AG04450 (cell line): ENCODE measurements around the gene NFIA. TPM values are rescaled to one million over a fixed set of nuclear protein-coding genes. Genes with fewer than 3 reads are reported as not detected.

Experiments used
- CTCF ChIA-PET: fragments of 300-600, 350-600 bp; formaldehyde crosslinking; extraction: SDS; loops from one replicate; lab custom pipeline; 2022; ENCODE audit warnings: antibody characterized with exemption, inconsistent platforms; lab: Charles Lee
- POLR2A ChIA-PET: fragments of 350-600 bp; formaldehyde crosslinking; extraction: SDS; loops from one replicate; lab custom pipeline; 2021; ENCODE audit warnings: antibody characterized with exemption, inconsistent platforms; lab: Yijun Ruan, JAX
- DNase-seq: peaks from one replicate; pipeline ENCODE4 v3.0.0-alpha.2; 2011; ENCODE audit warnings: low read depth, low spot score
- H3K27ac ChIP-seq: one replicate; pipeline ENCODE4 v1.5.1; 2012; ENCODE audit warnings: low read depth, low read length, control low read depth
- H3K27me3 ChIP-seq: one replicate; pipeline ENCODE4 v1.6.0; 2012; ENCODE audit warnings: low read length; ENCODE audit not compliant: control insufficient read depth, insufficient read depth
- H3K4me3 ChIP-seq: 2 replicates; pipeline ENCODE4 v1.5.1; 2011; ENCODE audit warnings: mild to moderate bottlenecking, low read depth, low read length, control low read depth
- H3K9me3 ChIP-seq: 2 replicates; pipeline ENCODE4 v1.5.1; 2012; ENCODE audit warnings: low read length; ENCODE audit not compliant: control insufficient read depth, insufficient read depth
- polyA plus RNA-seq: library from polyadenylated mRNA; depleted of rRNA; stranded (reverse); fragments of >200 nt; gene quantifications from 2 replicates; pipeline ENCODE4 v1.2.3, GENCODE V29; 2011
- TF ChIP-seq, protein P1 (sequence below): IDR thresholded peaks from 2 replicates; pipeline ENCODE4 v1.5.1; 2011; ENCODE audit warnings: low read depth, low read length, control low read depth, inconsistent platforms

The NFIA gene
- polyA plus RNA-seq, 1 experiment: 3.9 TPM

DNA sequence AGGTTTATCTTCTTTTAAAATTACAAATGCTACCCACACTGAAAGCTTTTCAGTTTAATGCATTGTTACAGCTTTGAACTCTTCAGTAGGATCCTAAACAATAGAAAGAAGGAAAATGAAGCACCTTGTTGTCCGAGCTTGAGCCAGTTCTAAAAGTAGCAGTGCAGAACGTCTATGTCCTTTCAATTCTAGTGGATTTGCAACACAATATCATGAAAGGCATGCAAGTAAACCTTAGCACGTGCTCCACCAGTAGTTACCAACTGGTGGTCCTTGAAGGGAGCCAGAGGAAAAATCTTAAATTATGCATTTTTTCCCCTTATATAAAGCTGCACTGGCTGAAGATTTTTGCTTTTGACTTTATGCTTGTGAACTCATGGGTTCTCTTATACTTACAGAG lies 208.2 kb downstream of the NFIA start:
- H3K27me3 ChIP-seq: peaks cover 9% of the 10 kb centered on the region
- TF ChIP-seq, protein P1, sequence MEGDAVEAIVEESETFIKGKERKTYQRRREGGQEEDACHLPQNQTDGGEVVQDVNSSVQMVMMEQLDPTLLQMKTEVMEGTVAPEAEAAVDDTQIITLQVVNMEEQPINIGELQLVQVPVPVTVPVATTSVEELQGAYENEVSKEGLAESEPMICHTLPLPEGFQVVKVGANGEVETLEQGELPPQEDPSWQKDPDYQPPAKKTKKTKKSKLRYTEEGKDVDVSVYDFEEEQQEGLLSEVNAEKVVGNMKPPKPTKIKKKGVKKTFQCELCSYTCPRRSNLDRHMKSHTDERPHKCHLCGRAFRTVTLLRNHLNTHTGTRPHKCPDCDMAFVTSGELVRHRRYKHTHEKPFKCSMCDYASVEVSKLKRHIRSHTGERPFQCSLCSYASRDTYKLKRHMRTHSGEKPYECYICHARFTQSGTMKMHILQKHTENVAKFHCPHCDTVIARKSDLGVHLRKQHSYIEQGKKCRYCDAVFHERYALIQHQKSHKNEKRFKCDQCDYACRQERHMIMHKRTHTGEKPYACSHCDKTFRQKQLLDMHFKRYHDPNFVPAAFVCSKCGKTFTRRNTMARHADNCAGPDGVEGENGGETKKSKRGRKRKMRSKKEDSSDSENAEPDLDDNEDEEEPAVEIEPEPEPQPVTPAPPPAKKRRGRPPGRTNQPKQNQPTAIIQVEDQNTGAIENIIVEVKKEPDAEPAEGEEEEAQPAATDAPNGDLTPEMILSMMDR: no peak
- ChIA-PET CTCF (no interaction called here), POLR2A (no interaction called here)
- no peak overlapping the region for H3K4me3 ChIP-seq
- no peak for DNase-seq
- H3K27ac ChIP-seq: no peak overlapping the region
- H3K9me3 ChIP-seq: no peaks in the 10 kb centered on the region

DNA sequence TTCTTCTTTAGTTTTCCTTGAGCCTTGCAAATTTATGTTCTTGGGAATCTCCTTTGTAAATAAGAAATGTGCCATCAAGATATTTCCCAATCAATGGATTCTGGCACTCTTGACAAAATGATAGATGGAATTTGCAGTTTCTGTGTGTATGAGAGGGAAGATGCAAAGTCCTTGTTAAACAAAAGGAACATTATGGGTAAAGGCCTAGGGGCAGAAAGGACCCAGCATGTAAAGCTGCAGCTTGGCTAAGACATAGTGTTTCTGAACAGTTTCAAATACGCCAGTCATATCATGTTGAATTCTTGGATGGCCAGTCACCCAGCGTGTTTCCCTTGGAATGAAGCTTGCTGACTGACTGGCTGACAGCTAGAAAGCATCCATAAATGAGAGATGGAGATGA lies 210.8 kb downstream of the NFIA start:
- Histone ChIP-seq H3K27ac (no peak overlapping the region), H3K27me3 (peaks cover 9% of the 10 kb centered on the region), H3K4me3 (no peak overlapping the region), H3K9me3 (no peaks in the 10 kb centered on the region)
- no peak for DNase-seq
- POLR2A ChIA-PET: no interaction called here
- TF ChIP-seq, protein P1: no peak
- CTCF ChIA-PET: interaction anchor here (1.2 kb wide), 1 partner anchor 243 kb away, joined by 4 read pairs; no protein-coding TSS in a partner anchor

DNA sequence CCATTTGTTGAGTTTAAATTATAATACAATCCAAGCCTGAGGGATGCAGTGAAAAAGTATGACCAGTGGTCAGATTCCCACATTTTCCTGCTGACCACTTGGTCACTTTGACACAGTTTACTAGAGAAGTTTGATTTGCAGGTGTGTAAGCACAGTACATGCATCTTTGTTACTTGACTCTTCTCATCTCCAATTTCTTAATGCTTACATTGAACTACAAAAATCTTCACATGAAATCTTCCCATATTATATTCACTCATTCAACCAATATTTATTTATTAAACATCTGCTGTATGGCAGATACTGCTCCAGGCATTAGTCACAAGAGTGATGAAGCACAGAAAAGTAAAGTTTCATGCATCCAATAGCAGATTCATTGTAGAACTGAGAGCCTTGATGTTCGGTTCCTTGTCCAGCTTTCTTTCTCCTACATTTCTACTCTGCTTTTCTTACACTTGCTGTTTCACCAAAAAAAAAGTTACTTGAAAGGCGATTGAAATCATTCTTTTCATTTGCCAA lies 211.7 kb downstream of the NFIA start:
- CTCF ChIA-PET: interaction anchor here (1.2 kb wide), 1 partner anchor 244 kb away, joined by 4 read pairs; no protein-coding TSS in a partner anchor
- POLR2A ChIA-PET: no interaction called here
- DNase-seq: no peak

DNA sequence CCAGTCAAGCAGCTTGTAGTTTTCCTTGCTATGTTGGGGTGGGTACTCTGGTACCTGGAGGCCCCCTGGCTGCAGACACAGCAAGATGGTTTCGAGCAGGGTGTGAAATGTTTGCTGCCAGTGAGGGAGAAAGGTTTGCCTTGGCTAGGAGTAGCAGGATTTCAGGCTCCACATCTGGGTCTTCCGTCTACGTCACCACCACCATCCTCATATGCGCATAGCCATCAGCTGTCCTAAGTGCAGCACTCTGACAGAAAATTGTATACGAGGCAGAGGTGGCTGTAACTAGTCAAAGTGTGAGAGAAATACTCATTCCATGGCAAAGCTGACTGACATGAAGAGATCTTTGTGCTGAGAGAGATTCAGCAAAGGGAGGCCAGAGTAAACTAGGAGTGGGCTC lies 212.6 kb downstream of the NFIA start:
- H3K4me3 ChIP-seq: no peak overlapping the region
- POLR2A ChIA-PET: no interaction called here
- TF ChIP-seq, protein P1: no peak
- CTCF ChIA-PET: no interaction called here
- no peaks in the 10 kb centered on the region for H3K9me3 ChIP-seq
- no peak for DNase-seq
- H3K27me3 ChIP-seq: peaks cover 4% of the 10 kb centered on the region
- no peak overlapping the region for H3K27ac ChIP-seq

More for the DNA sequence above, 211.7 kb downstream of the NFIA start:
- Histone ChIP-seq H3K9me3 (no peaks in the 10 kb centered on the region), H3K4me3 (no peak overlapping the region), H3K27me3 (peaks cover 5% of the 10 kb centered on the region), H3K27ac (no peak overlapping the region)
- TF ChIP-seq, protein P1: no peak

DNA sequence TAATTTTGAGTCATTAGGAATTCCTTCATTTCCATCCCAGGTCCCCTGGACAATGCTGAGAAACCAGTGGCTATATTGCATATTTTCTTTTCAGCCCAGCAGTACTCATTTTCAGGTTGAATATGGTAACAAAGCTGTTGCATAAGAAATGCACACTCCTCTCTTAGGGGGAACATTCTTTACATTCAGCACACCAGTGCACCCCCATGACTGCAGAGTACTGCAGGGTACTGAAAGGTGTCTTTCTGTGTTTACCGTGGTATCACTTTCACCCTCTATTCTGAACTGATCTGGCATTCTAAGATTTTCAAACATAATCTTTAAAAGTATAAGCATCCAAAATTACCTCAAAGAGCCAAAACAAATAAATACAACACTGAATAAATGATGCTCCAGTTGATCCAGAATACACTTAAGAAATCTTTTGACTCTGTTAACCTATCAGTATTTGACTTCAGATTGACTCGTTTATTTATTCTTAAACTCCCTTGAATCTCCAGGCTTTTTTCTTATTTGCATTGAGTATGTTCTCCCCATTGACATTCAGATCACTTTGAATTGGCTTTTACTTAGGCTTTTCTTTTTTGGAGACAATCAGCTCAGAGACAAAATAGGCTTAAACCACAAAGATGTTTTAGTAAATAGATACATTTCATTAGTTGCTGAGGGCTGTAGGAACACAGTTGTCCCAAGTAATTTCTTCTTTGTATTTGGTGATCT lies 213.6 kb downstream of the NFIA start:
- TF ChIP-seq, protein P1: no peak

More for the DNA sequence above, 213.6 kb downstream of the NFIA start:
- Histone ChIP-seq H3K9me3 (no peaks in the 10 kb centered on the region), H3K27ac (no peak overlapping the region), H3K27me3 (no peaks in the 10 kb centered on the region), H3K4me3 (no peak overlapping the region)
- DNase-seq: no peak
- POLR2A ChIA-PET: no interaction called here
- CTCF ChIA-PET: no interaction called here
